HG03159 (cell line): ENCODE results near the gene KCNJ1.

Source experiments
- ATAC-seq: cut with Tn5 transposase; IDR thresholded peaks from one replicate; pipeline ENCODE4 v1.9.1; 2021; ENCODE audit warnings: mild to moderate bottlenecking, moderate library complexity; ENCODE audit not compliant: unreplicated experiment

The KCNJ1 gene

DNA sequence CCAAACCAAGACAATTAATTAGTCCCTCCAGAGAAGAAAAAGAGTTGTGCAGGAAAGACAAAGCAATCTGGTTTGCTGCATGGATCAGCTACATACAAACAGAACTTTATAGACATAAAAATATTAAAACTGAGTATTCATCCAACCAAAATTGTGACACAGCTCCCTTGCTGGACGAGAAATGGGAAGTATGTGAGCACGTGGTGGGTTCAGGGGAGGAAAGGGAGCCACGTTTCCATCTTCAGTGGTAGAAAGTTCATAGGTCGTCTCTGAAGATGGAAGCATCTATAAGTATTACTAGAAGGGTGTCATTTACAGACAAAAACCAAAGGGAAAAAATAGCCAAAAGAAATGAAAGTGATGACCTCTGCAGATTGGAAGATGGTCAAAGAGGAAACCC lies 17.0 kb upstream of the KCNJ1 start:
- ATAC-seq = no peak

DNA sequence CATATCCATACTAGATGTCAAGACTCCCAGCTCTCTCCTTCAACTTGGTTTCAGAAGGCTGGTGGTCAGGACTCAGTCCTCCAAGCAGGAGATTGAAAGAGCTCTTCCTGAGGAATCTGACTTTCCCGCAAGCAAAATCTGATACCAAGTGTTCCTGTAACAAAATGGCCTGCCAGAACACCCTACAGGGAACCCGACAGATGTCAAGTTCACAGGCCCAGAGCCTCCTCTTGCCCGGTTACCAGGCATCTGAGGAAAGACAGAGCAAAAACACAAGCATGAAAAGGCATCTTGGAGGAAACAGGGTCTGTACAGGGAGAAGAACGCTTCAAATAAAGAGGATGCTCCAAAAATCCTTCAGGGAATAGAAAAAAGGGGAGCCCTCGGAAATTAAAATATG lies 15.4 kb upstream of the KCNJ1 start:
- ATAC-seq = no peak

DNA sequence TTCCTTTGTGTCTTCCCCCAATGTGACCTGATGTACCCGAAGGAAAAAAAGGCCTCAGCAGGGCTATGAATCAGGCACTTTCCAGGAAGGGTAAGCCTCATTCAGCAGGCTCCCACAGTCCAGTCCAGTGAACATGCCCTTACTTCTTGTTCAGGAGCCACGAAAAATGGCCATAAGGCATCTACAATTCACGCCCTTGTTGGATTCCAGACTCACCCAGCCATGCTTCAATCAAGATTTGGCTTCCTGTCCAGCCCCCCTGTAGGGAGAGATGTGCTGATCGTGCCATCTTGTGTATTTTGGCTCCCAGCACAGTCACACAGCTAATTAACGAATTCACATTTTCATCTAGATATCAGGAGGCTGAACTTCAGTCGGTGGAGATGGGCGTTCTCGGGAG lies 14.1 kb upstream of the KCNJ1 start:
- no peak for ATAC-seq

DNA sequence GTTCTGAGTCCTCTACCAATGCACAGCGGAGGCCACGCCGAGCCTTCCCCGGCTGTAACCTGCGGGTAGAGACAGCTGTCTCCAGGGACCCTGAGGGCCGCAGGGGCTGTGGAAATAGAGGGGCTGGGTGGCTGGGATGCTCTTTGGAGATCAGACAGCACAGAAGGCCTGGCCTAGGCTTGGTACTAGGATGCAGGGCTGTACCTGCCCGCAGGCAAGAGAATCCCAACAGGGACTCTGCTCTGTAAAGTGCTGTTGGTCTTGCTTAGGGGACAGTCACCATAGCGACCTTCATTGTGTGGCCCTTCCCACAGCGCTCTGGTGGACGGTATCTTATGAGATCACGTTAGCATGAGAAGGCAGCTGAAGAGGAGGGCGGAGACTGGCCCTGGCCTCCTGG lies 12.7 kb upstream of the KCNJ1 start:
- ATAC-seq = no peak

DNA sequence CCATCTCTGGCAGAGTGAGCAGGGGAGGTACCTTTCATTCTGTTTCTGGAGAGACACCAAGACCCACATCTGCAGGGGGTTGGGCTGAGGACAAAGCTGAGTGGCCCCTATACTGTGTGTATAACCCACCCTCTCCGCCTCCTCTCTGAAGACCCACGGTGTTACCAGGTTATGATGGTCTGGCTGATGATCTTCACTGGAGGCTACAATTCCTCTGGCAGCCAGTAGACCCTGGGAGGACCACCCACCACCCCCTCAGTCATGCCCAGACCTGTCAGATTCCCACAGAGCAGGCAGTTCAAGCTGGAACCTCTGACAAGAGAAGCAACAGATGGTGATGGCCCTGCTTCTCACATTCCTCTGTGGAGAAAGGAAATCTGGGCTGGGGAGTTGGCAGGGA lies 11.4 kb upstream of the KCNJ1 start:
- no peak for ATAC-seq

DNA sequence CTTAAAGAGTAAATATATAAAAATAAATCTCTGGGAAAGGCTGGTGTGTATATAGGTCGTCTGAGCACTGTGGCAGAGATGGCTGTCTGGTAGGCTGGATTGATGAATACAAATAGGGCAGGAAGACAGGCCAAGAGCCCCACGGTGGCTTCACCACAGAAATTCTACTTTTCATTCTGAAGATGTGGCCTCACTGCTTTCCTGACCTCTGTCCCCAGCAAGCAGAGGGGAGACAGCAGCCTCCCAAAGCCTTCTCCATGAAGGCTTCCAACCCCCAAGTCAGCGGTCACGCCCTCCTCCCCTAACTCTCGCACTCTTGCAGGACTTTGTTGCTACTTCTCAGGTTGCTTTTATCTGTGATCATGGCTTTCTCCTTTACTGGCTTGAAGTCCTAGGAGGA lies 10.6 kb upstream of the KCNJ1 start:
- ATAC-seq = no peak

DNA sequence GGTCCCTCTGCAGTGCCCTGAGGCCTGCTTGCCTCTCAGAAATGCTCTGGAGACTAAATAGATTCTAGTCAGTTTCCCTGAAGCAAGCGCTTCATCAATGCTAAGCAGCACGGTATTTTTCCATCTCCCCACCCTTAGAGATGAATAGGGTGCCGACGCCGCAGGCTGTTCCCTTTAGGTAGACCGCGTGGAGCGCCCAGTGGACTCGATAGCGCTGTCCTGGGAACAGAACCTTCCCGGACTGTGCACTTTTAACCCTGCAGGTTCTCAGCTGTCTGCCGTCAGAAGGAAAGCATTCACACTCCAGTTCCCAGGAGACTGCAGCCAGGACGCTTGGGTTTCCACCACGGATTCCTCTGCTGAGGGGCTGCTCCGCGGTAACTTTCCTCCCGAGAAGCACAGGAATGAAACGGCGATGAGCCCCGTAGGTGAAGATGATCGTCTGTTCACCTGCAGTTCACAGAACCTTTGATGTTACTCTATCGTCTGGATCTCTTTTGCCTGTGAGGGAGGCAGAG lies 9.1 kb upstream of the KCNJ1 start:
- ATAC-seq = no peak

DNA sequence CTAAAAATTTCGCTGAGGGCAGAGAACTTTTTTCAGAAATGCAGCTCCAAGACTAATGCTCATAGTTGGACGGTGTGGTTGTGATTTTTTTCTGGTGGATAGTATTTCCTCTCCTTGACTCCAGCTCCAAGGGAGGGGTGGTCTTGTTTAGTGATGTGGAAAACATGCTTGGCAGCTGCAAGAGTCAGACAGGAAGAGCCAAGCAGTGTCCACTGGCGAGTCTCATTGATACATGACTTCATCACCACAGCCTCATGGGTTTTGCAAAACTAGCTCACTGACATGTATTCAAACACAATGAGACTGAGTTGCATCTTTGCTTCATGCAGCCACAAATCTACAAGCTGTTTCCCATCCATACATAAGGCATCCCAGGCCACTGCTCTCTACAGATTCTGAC lies 7.3 kb upstream of the KCNJ1 start:
- ATAC-seq = no peak

DNA sequence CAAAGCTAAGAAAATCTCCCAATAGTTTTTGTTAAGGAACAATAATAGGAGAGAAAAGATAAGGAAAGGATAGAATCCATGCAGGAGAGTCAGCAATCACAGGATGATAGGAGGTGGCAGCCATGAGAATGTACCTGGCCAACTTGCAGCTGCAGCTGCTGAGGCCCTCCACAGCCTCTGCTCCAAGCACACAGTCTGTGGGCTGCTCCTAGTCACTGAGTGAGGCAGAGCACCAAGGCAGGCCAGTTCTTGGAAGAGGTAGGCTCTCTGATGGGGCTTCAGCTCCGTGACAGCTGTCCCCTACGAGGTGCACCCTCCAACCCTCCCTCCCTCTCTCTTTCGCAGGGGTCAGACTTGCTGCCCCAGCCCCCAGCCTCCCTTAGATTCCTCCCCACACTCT lies 5.5 kb upstream of the KCNJ1 start:
- no peak for ATAC-seq

DNA sequence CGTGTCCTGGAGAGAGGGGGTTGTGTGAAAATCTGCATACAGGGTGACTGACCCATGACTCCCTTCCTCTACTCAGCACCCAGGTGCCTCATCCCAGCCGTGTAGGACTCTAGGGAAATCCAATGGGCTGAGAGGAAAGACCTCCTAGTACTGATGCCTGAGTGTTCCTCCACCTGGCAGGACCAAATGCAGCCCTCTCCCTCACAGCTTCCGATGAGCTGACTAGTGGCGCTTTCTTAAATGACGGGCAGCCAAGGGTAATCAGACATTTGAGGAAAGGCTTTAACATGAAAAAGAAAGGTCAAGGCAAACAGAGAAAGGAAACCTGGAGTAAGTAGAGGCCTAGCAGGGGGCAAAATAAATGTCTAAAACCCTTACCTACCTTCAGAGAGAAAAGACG lies 5.0 kb upstream of the KCNJ1 start:
- no peak for ATAC-seq

DNA sequence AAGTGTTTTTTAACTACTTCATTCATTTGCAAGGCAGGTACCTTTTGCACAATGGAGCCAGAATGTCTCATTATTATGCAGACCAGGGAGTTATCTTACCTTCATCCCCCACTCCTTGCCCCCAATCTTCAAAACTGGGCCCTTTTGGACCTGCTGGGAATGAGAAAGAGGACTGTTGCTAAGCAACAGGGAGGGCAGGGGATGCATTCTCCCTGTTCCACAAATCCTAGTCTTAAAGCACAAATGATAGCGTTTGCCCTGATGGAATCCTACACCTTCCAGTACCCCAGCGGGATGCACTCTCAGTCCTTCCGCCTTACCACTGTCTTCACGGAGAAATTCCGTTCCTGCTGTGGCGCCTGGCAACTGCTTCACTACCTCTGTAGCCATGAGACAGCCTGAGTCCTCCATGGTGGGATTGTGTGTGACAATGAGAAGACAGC lies 4.1 kb upstream of the KCNJ1 start:
- ATAC-seq = no peak

DNA sequence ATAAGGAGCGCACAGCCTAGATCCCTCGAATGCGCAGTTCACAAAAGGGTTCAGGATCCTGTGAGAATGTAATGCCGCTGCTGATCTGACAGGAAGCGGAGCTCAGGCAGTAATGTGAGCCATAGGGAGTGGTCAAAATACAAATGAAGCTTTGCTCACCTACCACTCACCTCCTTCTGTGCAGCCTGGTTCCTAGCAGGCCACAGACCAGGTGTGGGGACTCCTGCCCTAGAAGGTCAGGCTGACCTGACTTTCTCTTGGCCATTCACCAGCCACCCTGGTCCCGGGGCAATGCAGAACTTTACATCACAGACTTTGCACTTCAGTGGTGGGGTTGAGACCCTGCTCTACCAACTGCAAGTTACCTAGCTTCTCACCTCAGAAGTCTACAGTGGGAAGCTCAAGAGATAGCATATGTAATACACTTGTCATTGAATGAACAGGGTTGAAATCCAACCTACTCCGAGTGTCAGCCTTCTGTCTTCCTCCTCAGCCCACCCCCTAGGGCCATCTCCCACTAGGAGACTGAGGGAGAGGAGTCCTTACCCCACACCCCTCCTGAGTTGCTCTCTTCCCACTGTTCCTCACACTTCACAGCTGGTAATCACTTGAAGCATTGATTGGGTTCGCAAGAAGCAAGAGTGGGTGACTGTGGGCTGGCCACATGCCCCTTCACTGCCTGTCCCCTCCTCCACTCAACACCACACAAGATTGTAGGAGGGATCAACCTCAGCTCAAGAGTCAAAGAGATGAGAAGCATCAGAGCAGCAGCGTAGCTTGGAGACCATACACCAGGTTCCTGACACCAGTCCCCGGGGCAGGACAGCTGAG lies 2.0 kb upstream of the KCNJ1 start:
- ATAC-seq = no peak

DNA sequence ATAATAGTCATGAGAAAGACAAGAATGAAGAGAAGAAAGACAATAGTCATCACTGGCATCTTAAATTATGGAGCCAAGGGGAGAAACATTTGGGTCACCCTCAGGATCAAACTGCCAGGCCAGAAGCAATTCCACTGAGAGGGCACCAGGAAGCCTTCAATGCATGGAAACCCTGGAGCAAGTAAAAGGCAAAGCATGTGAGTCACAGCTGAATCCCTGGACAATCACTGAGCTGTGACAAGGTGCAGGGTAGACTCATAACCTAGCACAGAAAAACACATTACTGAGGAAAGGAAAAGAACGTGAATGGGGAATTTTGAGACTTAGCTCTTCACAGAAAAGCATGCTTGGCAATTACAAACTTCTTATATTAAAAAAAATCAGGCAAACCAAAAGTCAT lies 1.6 kb downstream of the KCNJ1 start:
- ATAC-seq = no peak

DNA sequence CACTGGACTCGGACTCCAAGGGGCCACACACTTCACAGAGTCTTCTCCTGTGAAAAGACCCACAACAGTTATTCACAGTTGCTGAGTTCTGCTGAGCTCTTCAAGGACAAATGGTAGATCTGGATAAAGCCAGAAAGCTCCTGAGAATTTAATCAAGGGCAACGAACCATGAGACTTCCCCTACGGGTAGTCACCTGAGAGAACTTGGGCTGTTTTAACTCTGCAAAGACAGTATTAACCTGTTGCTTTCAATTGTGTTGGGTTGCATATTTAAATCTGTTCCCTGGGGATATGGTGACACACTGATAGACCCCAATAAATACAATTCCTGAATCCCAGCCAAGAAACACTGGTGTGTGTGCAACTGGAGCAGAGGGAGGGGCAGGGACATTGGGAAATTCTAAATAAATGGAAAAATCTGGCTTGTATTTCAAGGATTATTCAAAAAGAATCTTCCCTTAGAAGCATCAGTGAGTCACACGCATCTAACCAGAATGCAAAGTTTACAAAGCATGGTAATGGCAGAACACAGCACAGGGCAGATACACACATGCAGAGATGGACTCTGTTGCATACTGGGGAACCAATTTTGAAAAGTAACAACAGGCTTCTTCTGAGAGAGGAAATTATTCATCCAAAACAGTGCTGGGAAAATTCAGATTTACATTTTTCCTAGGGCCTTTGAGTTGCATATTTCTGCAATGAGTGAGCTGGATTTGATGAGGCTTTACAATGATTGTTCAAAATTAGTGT lies 4.0 kb downstream of the KCNJ1 start:
- no peak for ATAC-seq

DNA sequence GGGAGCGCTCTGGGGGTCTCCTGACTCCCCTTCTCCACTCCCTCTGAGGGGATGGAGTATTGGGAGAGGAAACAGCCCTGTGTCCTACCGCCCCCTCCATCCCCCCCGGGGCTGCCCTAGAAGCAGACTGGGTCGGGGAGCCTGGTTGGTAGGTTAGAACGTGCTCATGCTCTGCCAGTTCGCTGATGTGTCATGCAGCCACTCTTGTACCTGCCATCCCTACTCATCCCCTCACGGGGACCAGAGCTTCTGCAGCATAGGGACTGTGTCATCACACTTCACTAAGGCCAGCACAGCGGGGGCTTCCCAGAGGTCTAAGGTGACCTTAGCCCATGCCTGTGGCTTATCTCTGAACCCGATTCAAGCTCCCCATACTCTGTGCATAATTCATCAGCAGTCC lies 4.7 kb downstream of the KCNJ1 start:
- ATAC-seq = no peak

DNA sequence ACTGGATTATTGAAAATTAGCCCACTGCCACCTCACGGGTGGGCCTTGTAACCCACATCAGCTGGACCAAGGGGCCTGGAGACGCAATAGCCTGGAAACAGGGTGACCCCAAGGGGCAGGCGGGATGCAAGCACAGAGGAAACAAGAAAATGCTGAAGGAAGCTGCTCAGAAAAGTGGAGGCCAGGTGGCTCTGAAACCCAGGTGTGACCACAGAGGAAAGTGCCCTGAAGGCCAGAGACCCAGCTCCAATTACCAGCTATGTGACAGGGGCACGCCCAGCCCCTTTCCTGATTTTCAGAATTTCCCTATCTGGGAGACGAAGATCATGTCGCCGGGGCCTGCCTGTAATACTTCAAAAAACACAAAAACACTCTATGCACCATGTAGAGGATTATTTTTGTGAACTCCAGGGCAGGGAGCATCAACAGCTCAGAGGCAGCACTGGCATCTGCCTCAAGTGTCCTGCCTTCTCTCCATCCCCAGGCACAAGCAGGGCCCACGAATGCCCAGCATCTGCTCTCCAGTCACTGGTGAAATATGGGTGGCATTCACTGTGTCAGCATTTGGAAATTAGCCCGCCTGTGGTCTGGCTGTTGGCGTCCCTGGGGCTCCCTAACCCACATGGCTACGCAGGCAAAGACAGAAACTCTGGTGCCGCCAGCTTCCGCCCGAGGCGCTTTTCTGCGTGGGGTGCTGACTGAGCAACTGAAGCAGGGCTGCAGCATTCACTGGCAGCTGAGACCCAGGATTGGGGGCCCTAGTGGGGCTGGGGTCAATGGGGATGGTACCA lies 6.3 kb downstream of the KCNJ1 start:
- ATAC-seq = no peak

DNA sequence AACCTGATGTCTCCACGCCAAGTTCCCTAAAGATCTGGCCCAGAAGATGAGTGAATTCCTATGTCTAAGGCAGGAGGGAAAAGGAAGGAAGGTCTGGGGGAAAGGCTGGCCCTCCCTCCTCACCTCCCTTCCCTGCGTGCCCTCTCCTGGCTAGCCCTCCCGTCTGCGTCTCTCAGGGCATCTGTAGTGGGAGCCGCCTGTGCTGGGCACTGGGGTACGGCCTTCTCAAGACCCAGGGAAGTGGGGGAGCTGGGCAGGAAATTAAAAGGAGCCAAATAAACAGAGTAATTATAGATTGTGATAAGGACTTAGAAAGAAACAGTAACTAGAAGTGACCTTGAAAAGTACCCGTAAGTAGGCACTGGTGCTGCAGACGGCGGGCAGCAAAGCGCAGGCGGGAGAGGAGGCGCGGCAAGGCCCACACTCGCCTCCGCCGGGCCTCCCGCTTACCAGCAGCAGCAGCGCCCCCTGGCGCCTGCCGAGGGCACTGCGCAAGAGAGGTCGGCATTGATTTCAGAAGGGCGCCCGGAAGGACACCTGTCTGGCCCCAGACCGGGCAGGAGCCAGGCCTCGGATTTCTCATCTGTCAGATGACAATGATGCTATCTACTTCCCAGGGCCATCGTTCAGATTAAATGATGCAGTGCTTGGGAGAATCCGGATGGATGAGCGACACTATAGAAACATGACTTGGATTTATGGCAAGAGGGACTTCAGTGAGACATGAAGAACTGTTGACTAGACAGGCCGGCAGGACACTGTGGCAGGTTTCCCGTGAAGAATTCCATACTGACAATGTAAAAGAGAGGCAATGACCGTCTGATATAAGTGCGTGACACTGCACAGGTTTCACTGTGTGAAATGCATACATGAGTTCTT lies 7.3 kb downstream of the KCNJ1 start:
- ATAC-seq = peak; percentile 93

DNA sequence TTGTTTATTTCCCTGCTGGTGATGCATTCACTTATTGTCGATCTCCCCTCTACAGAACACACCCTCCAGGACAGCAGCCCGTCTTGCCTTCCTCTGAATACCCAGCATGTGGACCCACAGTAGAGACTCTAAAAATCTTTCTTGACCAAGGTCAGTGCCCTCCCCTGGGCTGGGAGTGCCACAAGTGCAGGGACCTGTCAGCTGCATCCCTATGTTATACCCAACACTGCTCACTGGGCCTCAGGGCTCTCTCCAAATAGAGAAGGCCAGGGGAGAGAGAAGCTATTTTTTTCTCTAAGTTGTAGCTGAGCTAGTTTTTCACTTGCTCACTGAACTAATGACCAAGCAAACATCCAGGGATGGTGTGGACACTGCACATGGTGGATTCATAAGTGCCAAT lies 9.8 kb downstream of the KCNJ1 start:
- ATAC-seq = no peak

DNA sequence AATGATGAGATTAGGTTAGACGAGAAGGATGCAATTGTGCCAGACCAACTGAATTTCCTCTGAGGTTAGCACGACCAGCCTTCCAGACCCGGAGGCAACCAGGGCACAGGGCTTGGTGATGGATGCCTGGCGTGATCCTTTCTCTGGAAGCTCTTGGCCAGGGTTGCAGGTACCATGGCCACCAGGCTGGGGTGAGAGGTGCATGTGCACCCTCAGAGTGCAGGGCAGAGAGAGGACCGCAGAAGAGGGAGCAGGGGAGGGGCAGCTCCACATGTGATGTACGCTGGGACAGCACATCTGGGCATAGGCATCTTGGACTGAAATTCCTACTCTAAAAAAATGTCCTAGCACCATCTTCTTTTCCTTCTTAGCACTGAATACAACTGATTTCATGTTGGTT lies 10.9 kb downstream of the KCNJ1 start:
- ATAC-seq = no peak

DNA sequence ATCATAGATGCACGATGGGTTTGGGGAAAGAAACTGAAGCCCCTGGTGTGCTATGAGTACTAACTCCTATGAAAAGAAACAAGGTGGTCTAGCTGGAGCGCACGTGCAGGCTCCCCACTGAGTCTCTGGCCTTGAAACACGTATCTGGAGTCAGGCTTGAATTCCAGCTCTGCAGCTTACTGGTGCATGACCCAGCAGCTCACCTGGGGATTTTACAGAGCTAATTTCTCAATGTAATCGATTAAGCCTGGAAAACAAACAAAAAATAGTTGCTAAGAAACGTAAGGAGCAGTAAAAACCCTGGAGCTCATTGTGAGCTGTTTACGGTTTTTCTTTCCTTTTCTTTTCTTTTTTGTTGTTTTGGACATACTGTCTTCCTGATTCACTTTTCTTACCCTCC lies 12.3 kb downstream of the KCNJ1 start:
- no peak for ATAC-seq
